Ovary (tissue), 9 donors: ENCODE results near the gene ARRDC5. TPM values are rescaled to one million over a fixed set of nuclear protein-coding genes. Genes with fewer than 3 reads are reported as not detected.
A peak's percentile ranks its signal among the peaks of the same experiment; 100 is the strongest.
"Not testable (repeated sequence)": the region's sequence is repeated elsewhere in the genome, so short reads cannot be mapped to it uniquely, and the experiment has no call there.

Experiments used
- DNase-seq, 5 donors: peaks; one replicate each; pipeline ENCODE4 v3.0.0-alpha.2; 2019 to 2020
- H3K27ac ChIP-seq, 2 donors: fragments of 200-600 bp; one replicate each; pipeline versions ENCODE4 v1.5.1 to v1.8.0; 2019 to 2022
- H3K27me3 ChIP-seq: fragments of 200-600 bp; one replicate; pipeline ENCODE4 v1.8.0; 2022
- H3K36me3 ChIP-seq: fragments of 200-600 bp; sonication (generic); one replicate; pipeline ENCODE4 v1.5.1; 2019
- H3K4me1 ChIP-seq: one replicate; pipeline ENCODE4 v1.8.1; 2013; ENCODE audit warnings: mild to moderate bottlenecking, moderate library complexity; ENCODE audit not compliant: insufficient read depth
- H3K4me3 ChIP-seq: fragments of 200-600 bp; sonication (generic); one replicate; pipeline ENCODE4 v1.5.1; 2017
- H3K9me3 ChIP-seq, 2 donors: fragments of 200-600 bp in 1 of 2; sonication (generic) in 1 of 2; one replicate each; pipeline versions ENCODE4 v1.5.1 to v1.8.1; 2013 to 2019; ENCODE audit warnings: mild to moderate bottlenecking in 1 of 2, moderate library complexity in 1 of 2
- CTCF ChIP-seq, 3 donors: fragments of 450-650 bp in 2 of 3; fragments of 200-600 bp in 1 of 3; IDR thresholded peaks; one replicate each; pipeline versions ENCODE4 v1.5.1 to v1.8.0; 2016 to 2022; ENCODE audit warnings: antibody characterized with exemption in 3 of 3, mild to moderate bottlenecking in 1 of 3
- EP300 ChIP-seq: sonication (generic); formaldehyde crosslinking; IDR thresholded peaks from one replicate; pipeline ENCODE4 v1.6.1; 2017; ENCODE audit warnings: antibody characterized with exemption
- POLR2A ChIP-seq: fragments of 450-650 bp; IDR thresholded peaks from one replicate; pipeline ENCODE4 v1.6.1; 2017; ENCODE audit warnings: antibody characterized with exemption, mild to moderate bottlenecking, moderate library complexity
- WGBS, 3 donors: extraction: QIAGEN DNeasy Blood & Tissue Kit in 1 of 3; methylation state at CpG; one replicate each; pipeline versions ENCODE4 v1.1.5 to v1.1.7; 2013 to 2017; 5-methylcytosine and 5-hydroxymethylcytosine counted together
- intact Hi-C, 4 donors: fragments of 100-400 bp; cut with DNase I; formaldehyde crosslinking; loops; one replicate each; pipeline versions ENCODE4 v1.11.0 to v1.15.1; 2022 to 2023
- polyA plus RNA-seq, 2 donors: library from polyadenylated mRNA; stranded (reverse); fragments of 200-250 nt in 1 of 2; fragments of 350-450 nt in 1 of 2; fragmentation: Illumina TruSeq in 1 of 2; extraction: RNeasy Lipid Tissue Mini Kit (QIAGEN cat#74804) in 1 of 2; gene quantifications; one replicate each; pipeline ENCODE4 v1.2.3, GENCODE V29; 2013 to 2014
- total RNA-seq, 7 donors: library from RNA; depleted of rRNA in 2 of 7; stranded (reverse); fragments of >200 nt in 2 of 7; fragmentation: NEBNext Ultra II Directional in 3 of 7; extraction: Animal tissue kit (Norgen Biotek cat#: 25700) in 3 of 7; gene quantifications; one replicate each; pipeline versions ENCODE4 v1.1.0 to v1.2.4, GENCODE V29; 2016 to 2023
- donor health status: DM: no; HTN: no; CAD: no; lungs with moderate emphysema.
- donor health status: DM: no; HTN: no; CAD: no.
- donor health status: Bipolar disorder and iron deficiency.
- donor health status: DM: yes; HTN: yes; CAD: no.
- donor health status: DM: no; HTN: no; CAD: no.
- donor health status: DM: yes; HTN: yes; CAD: no.

ARRDC5 gene
- total and polyA plus RNA-seq, 9 donors: 0.07 to 1.2 (median 0.24) TPM; not detected in 3

DNA sequence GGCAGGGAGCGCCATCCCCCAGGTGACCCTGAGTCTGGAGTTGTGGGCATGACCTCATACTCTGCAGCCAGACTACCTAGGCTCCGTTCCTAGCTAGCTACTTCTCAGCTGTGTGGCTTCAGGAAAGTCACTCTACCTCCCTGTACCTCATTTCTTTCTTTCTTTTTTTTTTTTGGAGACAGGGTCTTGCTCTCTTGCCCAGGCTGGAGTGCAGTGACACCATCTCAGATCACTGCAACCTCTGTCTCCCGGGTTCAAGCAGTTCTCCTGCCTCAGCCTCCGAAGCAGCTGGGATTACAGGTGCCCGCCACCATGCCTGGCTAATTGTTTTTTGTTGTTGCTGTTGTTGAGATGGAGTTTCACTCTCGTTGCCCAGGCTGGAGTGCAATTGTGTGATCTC is 50.2 kb downstream of the ARRDC5 start:
- Histone ChIP-seq H3K36me3 (no peaks in the 10 kb centered on the region), H3K9me3 (no peaks in the 10 kb centered on the region), H3K4me3 (no peak overlapping the region), H3K4me1 (peaks cover 1% of the 10 kb centered on the region), H3K27ac (no peak overlapping the region), H3K27me3 (no peaks in the 10 kb centered on the region)
- intact Hi-C loops: loop anchor here (2.0 to 5.0 kb wide), 2 partner anchors 40 kb away; no protein-coding TSS in a partner anchor
- TF ChIP-seq POLR2A (no peak), CTCF (IDR thresholded peaks at IDR 0.05) (no peak), EP300 (no peak)
- DNase-seq: no peak
- 89 to 96% (median 92%) methylated on average over 6 of the region's 6 CpGs for WGBS, 3 donors

DNA sequence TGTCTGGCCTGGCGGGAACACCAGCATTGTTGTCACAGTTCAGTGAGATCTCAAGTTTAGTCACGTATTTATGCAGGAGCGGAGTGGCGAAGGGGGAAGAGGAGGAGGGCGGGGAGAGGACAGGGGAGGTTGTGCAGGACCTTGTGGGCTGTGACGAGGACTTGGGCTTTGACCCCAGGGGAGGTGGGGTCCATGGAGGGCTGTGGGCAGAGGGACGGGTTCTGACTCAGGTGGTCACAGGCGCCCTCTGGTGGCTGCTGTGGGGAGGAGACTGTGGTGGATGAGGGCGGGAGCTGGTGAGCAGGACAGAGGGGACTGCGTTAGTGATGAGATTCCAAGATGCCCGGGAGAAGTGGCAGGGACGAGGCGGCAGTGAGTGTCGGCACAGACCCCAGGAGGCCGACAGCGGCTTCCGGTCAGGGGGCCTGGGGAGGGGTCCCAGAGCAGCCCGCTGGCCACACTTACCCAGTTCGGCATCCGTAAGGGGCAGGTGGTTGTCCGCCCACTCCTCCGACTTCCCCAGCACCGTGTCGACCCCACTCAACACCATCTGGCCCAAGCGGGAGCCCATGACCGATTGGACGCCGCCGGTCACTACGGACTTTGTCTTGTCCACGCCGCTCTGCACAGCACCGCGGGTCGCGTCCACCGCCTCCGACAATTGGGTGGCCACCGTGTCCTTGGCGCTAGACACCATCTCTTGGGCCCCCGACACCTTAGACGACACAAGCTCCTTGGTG is 51.0 kb downstream of the ARRDC5 start:
- H3K36me3 ChIP-seq: no peaks in the 10 kb centered on the region
- no peak overlapping the region for H3K4me3 ChIP-seq
- H3K27ac ChIP-seq: no peak overlapping the region
- TF ChIP-seq CTCF (IDR thresholded peaks at IDR 0.05): peak; percentile 52 to 81 (median 78)
- no peak for TF ChIP-seq EP300
- no peak for TF ChIP-seq POLR2A
- WGBS, 3 donors: 76 to 80% (median 76%) methylated on average over 41 to 42 of the region's 42 CpGs
- peak; percentile 61 to 82 (median 79) for DNase-seq
- no peaks in the 10 kb centered on the region for H3K9me3 ChIP-seq
- H3K27me3 ChIP-seq: no peaks in the 10 kb centered on the region
- intact Hi-C loops: loop anchor here (2.0 to 5.0 kb wide), 2 partner anchors 39 kb away; no protein-coding TSS in a partner anchor
- H3K4me1 ChIP-seq: peaks cover 1% of the 10 kb centered on the region

DNA sequence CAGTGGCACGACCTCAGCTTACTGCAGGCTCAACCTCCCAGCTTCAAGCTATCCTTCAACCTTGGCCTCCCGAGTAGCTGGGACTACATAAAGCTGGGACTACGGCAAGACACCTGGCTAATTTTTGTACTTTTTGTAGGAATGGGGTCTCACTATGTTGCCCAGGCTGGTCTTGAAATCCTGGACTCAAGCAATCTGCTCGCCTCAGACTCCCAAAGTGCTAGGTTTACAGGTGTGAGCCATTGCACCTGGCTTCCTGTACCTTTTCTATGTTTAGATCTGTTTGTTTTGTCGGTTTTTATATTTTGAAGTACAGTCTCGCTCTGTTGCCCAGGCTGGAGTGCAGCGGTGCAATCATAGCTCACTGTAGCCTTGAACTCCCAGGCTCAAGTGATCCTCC is 53.7 kb downstream of the ARRDC5 start:
- Histone ChIP-seq H3K27me3 (no peaks in the 10 kb centered on the region), H3K9me3 (no peaks in the 10 kb centered on the region), H3K4me3 (no peak overlapping the region), H3K27ac (no peak overlapping the region), H3K36me3 (no peaks in the 10 kb centered on the region), H3K4me1 (peaks cover 4% of the 10 kb centered on the region)
- DNase-seq: no peak
- intact Hi-C loops: no loop called here
- WGBS, 3 donors: 73 to 86% (median 74%) methylated on average over 7 of the region's 7 CpGs
- TF ChIP-seq POLR2A (no peak), EP300 (no peak), CTCF (IDR thresholded peaks at IDR 0.05) (no peak)

DNA sequence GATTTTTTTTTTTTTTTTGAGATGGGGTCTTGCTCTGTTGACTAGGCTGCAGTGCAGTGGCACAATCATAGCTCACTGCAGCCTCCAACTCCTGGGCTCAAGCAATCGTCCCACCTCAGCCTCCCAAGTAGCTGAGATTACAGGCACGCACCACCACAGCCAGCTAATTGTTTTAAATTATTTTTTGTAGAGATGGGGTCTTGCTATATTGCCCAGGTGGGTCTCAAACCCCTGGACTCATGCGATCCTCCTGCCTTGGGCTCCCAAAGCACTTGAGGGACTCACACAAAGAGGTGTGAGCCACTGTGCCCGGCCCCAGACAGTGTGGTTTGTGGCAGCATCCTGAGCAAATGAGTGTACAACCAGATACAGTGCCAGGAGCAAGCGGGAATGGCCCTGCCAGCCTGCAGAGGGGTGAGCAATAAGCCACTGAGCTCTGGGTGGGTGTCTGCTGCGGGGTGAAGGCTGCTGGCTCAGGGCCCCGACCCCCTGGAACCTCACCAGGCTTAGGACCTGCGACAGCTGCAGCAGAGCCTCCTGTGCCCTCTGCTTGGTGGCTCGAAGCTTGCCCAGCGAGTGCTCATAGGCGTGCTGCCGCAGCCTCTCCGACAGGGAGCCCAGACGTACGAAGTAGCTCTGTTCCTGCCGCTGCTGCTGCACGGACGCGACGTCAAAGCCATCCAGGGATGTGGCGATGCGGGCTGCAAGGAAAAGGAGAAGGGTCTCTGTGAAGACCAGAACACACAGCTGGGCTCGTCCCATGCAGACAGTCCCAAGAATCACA is 55.3 kb downstream of the ARRDC5 start:
- no peak for DNase-seq
- Histone ChIP-seq H3K4me3 (no peak overlapping the region), H3K36me3 (no peaks in the 10 kb centered on the region), H3K27me3 (no peaks in the 10 kb centered on the region), H3K27ac (no peak overlapping the region), H3K9me3 (no peaks in the 10 kb centered on the region), H3K4me1 (peaks cover 4% of the 10 kb centered on the region)
- intact Hi-C loops: no loop called here
- WGBS, 3 donors: 94 to 95% (median 94%) methylated on average over 23 of the region's 23 CpGs
- no peak for TF ChIP-seq EP300
- no peak for TF ChIP-seq POLR2A
- TF ChIP-seq CTCF (IDR thresholded peaks at IDR 0.05): no peak

GRCh38 chr19:4845975-4846374 is 56.7 kb downstream of the ARRDC5 start:
- H3K9me3 ChIP-seq, intact Hi-C loops, H3K27me3 ChIP-seq, H3K36me3 ChIP-seq, H3K4me1 ChIP-seq, H3K27ac ChIP-seq, H3K4me3 ChIP-seq: not testable (repeated sequence)
- WGBS, 3 donors: 12 to 41% (median 18%) methylated on average over 9 of the region's 9 CpGs
- peak; percentile 38 to 67 (median 55) for DNase-seq
